Stomach (tissue), 4 donors: Measurements from ENCODE around the gene MYCBPAP.
A peak's percentile ranks its signal among the peaks of the same experiment; 100 is the strongest.

Source experiments
- CTCF ChIP-seq, 7 experiments: fragments of 450-650 bp in 4 of 7; fragments of 200-600 bp in 3 of 7; sonication (generic) in 3 of 7; IDR thresholded peaks; one replicate each; pipeline ENCODE4 v1.5.1; 2016 to 2019; ENCODE audit warnings: antibody characterized with exemption in 7 of 7, control low read depth in 2 of 7, mild to moderate bottlenecking in 1 of 7
- POLR2A ChIP-seq, 4 donors: fragments of 450-650 bp; IDR thresholded peaks; one replicate each; pipeline ENCODE4 v1.6.1; 2016; ENCODE audit warnings: antibody characterized with exemption in 4 of 4, control low read depth in 2 of 4, mild to moderate bottlenecking in 1 of 4, moderate library complexity in 1 of 4

GRCh38 chr17:50478391-50479381 is 29.6 kb upstream of the MYCBPAP start, which contains the start of gene RSAD1:
- TF ChIP-seq CTCF (IDR thresholded peaks at IDR 0.05) = peak in 5 of 7 experiments; percentile 68 to 87 (median 84)
- peak in 1 of 4 donors; percentile 34 for TF ChIP-seq POLR2A (IDR thresholded peaks at IDR 0.05)
